Activated CD4-positive, alpha-beta T cell treated with anti-CD3 and anti-CD28 coated beads, Interleukin-2, amount 50 U/mL, for 4 hours (primary cell): ENCODE data around the gene ZFYVE1.
"Not testable (repeated sequence)": the region's sequence is repeated elsewhere in the genome, so short reads cannot be mapped to it uniquely, and the experiment has no call there.

Source experiments
- DNase-seq, 2 experiments: peaks; one replicate each; pipeline ENCODE4 v3.0.0-alpha.2; 2020

ZFYVE1 gene

GRCh38 chr14:72999316-72999715, 27.6 kb downstream of the ZFYVE1 start:
- no peak for DNase-seq

DNA sequence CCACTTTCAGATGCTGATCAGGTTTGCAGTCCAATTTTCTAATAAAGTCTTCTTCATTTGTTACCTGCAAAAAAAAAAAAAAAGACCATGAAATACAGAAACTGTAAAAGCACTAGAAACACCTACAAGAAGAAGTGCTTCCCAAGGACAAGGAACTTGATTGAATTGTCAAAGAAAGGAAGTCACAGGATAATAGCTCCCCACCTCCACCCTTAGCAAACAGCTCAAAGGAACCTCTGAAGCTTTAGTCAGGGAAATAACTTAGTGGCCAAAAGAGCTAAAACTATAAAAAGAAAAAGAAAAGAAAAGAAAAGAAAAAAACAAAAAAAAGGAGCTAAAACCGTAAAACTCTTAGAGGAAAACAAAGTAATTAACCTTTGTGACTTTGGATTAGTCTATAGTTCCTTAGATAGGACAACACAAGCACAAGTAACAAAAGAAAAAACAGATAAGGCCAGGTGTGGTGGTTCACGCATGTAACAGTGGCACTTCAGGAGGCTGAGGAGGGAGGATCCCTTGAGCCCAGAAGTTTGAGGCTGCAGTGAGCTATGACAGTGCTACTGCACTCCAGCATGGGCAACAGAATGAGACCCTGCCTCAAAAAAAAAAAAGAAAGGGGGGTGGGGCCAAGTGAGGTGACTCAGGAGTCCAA, 28.5 kb downstream of the ZFYVE1 start:
- DNase-seq = no peak

GRCh38 chr14:72996916-72997315, 30.0 kb downstream of the ZFYVE1 start:
- no peak for DNase-seq

- DNase-seq = no peak
These were observed 36.7 kb downstream of the ZFYVE1 start for GRCh38 chr14:72990171-72990570.

DNA sequence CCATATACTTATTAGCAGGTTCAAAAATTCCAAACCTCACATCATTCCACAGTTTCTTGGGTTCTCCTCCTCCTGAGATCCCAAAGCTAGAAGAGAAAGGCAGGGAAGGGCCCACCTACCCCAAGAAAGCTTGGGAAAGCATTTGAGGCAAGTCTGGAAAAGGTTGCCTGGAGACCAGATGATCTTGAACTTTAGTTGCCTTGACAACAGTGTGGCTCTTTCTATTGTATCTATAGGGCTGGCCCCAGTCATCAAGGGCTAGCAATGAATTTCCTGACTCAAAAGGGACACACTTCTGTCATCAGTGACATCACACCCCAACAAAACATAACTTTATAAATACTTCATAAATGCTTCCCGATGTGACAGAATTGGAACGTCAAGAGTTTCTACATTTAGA, 40.0 kb downstream of the ZFYVE1 start:
- DNase-seq = no peak

GRCh38 chr14:72986214-72986613, 40.7 kb downstream of the ZFYVE1 start:
- no peak for DNase-seq

DNA sequence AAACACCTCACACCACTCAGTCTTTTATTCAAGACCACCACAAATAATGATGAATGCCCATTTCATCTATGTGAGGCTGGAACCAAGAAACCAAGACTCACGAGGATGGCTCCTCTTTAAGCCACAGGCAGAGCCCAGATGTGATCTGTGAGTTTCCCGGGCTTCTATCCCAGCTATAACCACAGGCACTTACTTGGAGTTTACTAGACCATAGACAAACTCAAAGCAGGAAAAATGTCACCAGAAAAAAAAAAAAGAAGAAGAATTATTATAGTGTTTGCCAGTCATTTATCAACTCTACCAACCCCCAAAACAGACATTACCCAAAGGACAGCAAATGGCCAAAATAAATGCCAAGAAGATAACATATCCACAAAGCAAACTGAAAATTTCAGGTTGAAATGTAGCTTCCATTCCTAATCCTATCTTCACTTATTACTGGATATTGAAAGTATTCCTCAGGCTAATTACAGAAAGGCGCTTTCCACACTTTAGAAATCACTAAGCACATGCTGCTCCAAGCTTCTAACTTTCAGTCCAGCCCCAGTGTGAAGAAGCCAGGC, 44.7 kb downstream of the ZFYVE1 start:
- no peak for DNase-seq

- DNase-seq = no peak
These were observed 46.0 kb downstream of the ZFYVE1 start for GRCh38 chr14:72980863-72981262.

DNA sequence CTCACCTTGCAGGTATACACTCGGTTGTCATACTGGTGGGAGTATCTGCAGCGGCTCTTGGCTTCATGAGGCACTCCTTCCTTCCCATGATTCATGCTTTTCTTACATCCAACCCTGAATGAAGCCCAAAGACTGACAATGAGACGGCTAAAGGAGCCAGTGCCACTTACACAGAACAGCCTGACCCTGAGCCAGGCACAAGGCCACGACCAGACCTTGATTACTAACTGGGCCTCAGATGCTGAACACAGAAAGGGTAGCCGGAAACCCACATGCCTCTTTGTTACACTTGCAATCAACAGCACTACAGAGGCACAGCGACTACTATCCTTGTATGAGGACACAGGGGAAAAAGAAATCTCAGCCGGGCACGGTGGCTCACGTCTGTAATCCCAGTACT, 48.0 kb downstream of the ZFYVE1 start:
- DNase-seq = no peak

DNA sequence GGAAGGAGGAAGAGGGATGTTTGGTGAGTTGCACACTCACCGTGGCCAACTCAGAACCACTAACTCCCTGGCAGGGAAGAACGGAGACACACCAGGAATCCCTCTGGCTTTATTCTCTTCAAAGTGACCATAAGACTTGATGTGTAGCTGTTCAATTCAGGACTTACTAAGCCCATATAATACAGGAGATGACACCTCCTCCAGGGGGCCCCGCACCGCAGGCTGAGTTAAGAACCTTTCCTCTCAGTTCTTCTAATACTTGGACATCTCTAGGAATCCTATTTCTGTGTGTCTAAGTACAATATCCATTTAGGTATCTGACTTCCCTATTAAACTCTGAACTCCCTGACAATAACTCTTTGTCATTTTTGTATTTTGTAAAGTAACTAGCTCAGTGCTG, 51.1 kb downstream of the ZFYVE1 start:
- no peak for DNase-seq

GRCh38 chr14:72974661-72975060, 52.2 kb downstream of the ZFYVE1 start:
- DNase-seq = no peak

DNA sequence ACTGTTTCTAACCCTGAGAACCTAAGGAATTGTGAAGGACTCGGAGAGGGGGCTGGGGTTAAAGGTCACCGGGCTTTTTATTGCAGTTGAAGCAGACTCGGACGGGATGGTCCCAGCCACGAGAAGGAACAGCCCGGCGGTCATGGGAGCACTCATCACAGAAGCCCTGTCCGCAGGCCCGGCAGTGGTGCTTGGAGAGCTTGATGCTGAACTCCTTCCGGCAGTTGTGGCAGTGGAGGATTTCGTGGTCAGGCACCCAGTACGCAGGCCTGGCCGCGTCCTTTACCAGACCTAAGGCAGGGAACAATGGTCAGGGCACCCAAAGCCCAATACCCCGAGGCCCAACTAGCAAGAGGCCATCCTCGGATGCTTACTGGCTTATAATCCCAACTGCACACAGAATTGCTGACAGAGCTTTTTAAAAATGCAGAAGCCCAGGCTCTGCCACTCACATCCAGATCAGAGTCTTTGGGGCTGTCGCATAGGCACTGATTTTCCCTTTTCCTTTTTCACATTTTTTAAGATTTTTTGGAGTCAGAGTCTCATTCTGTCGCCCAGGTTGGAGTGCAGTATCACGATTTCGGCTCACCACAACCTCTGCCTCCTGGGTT, 56.0 kb downstream of the ZFYVE1 start:
- no peak for DNase-seq

DNA sequence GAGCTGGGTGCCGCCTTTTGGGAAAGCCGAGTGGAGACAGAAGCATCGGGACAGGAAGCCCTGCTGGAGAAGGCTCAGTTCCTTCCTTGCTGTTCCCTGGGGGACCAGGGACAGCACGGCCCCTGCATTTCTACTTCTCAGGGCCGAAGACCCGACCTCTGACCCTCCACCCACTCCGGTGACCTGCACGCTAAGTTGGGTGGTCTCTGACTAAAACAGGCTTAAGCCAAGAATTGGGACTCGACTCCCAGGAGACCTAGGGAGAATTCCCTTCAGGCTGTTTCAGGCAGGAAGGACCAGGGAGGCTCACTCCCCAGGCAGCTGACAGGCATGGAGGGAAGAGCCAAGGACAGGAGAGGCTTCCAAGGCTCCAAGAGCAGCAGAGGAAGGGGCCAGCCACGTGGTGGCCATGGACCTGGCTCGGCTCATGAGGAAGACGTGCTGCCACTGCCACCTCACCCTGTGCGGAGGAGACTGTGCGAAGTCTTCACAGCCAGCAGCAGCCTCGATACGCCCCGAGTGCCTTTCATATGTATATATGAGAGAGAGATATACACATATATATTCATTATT, 56.8 kb downstream of the ZFYVE1 start:
- DNase-seq = no peak

DNA sequence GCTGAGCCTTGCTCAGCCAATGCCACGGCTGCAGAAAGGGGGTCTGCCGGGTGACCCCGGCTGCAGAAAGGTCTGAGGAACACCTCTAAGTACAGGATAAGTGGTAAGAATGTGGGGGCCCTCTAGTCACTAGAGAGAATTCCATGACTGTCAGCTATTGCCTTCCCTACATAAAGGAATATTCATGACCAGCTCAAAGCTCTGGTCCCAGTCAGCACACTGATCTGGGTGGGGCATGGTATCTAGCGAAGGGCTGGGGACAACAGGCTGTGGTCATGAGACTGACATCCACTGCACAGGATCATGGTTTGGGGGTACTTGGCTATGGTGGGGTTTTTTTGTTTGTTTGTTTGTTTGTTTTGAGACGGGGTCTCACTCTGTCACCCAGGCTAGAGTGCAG, 58.6 kb downstream of the ZFYVE1 start:
- no peak for DNase-seq

GRCh38 chr14:72966038-72966437, 60.9 kb downstream of the ZFYVE1 start:
- DNase-seq = no peak

GRCh38 chr14:72965249-72965648, 61.7 kb downstream of the ZFYVE1 start:
- no peak for DNase-seq

DNA sequence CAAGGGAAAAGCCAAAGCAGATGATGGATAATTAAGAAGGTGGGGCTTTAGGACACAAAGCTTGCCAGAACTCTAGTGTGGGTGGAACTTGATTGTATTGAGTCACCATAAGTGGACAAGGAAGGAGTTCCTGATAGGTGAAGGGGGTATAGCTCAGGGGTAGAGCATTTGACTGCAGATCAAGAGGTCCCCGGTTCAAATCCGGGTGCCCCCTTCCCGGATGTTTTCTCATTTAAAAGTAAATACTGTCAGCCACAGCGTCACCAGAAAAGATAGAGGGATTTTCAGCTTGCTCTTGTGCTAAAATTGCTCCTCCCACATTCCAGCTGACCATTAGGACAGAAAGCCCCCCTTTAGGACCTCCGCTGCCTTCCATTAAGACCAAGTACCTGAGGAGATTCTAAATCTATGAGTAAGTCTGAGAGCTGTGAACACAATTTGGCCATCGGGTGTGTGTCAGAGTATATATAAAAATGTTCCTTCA, 64.0 kb downstream of the ZFYVE1 start:
- no peak for DNase-seq

DNA sequence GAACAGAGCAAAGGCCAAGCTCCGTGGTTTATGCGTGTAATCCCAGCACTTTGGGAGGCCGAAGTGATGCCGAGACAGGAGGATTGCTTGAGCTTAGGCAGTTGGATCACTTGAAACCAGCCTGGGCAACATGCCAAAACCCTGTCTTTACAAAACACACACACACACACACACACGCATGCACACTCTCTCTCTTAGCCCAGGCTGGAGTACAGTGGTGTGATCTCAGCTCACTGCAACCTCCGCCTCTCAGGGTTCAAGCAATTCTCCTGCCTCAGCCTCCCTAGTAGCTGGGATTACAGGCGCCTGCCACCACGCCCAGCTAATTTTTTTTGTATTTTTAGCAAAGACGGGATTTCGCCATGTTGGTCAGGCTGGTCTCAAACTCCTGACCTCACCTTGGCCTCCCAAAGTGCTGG, 64.6 kb downstream of the ZFYVE1 start:
- DNase-seq = not testable (repeated sequence)

GRCh38 chr14:72961579-72962335, 65.1 kb downstream of the ZFYVE1 start:
- DNase-seq = no peak

- not testable (repeated sequence) for DNase-seq
These were observed 65.9 kb downstream of the ZFYVE1 start for GRCh38 chr14:72961016-72961415.

DNA sequence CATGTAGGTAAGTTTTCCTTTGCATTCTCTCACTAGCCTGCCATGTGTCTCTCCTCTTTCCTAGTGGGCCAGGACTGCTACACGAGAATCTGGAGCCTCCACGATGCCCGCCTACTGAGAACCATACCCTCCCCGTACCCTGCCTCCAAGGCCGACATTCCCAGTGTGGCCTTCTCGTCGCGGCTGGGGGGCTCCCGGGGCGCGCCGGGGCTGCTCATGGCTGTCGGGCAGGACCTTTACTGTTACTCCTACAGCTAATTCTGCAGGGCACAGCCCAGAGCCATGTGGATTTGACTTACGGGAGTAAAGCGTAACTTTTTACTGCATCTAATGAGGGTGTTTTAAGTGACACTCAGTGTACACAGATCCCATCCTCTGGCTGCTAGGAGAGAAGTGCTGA, 68.4 kb downstream of the ZFYVE1 start:
- DNase-seq = no peak

- DNase-seq = no peak
These were observed 69.7 kb downstream of the ZFYVE1 start for GRCh38 chr14:72957213-72957612.

DNA sequence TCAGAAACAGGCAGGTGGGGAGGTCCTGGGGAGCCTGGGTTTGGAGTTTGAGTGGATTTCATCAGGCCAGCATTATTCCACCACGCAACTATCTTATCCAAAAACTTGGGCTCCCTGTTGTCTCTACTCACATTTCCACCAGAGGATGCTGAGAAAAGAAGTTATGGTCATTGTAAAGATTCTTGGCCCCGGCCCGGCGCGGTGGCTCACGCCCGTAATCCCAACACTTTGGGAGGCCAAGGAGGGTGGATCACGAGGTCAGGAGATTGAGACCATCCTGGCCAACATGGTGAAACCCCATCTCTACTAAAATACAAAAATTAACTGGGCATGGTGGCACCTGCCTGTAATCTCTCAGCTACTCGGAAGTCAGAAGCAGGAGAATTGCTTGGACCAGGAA, 70.2 kb downstream of the ZFYVE1 start:
- DNase-seq = not testable (repeated sequence)
